GM23338 (cell line): ENCODE measurements around the gene SRMS. TPM values are rescaled to one million over a fixed set of nuclear protein-coding genes. Genes with fewer than 3 reads are reported as not detected.

ENCODE experiments used
- ATAC-seq: fragments of 200-7000 bp; cut with Tn5 transposase; 3 replicates; pipeline ENCODE4 v1.9.1; 2020
- DNase-seq: peaks from one replicate; pipeline ENCODE4 v3.0.0-alpha.2; 2015; ENCODE audit warnings: low spot score
- H2AFZ ChIP-seq: fragments of 200-600 bp; sonication (generic); 2 replicates; pipeline ENCODE4 v1.8.0; 2016; ENCODE audit warnings: antibody characterized with exemption, mild to moderate bottlenecking, moderate library complexity
- H3F3A ChIP-seq: fragments of 200-600 bp; sonication (generic); replicated peaks from 2 replicates; pipeline ENCODE4 v1.8.0; 2017; ENCODE audit warnings: antibody characterized with exemption, mixed run types, low read depth
- H3K27ac ChIP-seq: fragments of 200-600 bp; sonication (generic); 2 replicates; pipeline ENCODE4 v1.6.1; 2016; ENCODE audit warnings: low read depth
- H3K27me3 ChIP-seq: fragments of 200-600 bp; sonication (generic); 2 replicates; pipeline ENCODE4 v1.8.0; 2016; ENCODE audit warnings: mild to moderate bottlenecking, mixed run types, moderate library complexity; ENCODE audit not compliant: insufficient read depth
- H3K36me3 ChIP-seq: fragments of 200-600 bp; sonication (generic); 2 replicates; pipeline ENCODE4 v1.8.0; 2016; ENCODE audit warnings: mild to moderate bottlenecking; ENCODE audit not compliant: insufficient read depth
- H3K4me1 ChIP-seq: fragments of 200-600 bp; sonication (generic); 2 replicates; pipeline ENCODE4 v1.8.0; 2016; ENCODE audit warnings: mild to moderate bottlenecking, moderate library complexity; ENCODE audit not compliant: insufficient read depth
- H3K4me2 ChIP-seq: fragments of 200-600 bp; sonication (generic); 2 replicates; pipeline ENCODE4 v1.7.1; 2017; ENCODE audit warnings: mixed run types
- H3K4me3 ChIP-seq: fragments of 200-600 bp; sonication (generic); 2 replicates; pipeline ENCODE4 v1.6.1; 2016; ENCODE audit warnings: mixed run types
- H3K79me2 ChIP-seq: fragments of 200-600 bp; sonication (generic); replicated peaks from 2 replicates; pipeline ENCODE4 v1.8.0; 2017; ENCODE audit warnings: mild to moderate bottlenecking; ENCODE audit not compliant: insufficient read depth
- H3K9me2 ChIP-seq: fragments of 200-600 bp; sonication (generic); 2 replicates; pipeline ENCODE4 v1.8.0; 2017; ENCODE audit not compliant: insufficient read depth
- H4K20me1 ChIP-seq: fragments of 200-600 bp; sonication (generic); replicated peaks from 2 replicates; pipeline ENCODE4 v1.8.0; 2017; ENCODE audit warnings: mild to moderate bottlenecking; ENCODE audit not compliant: insufficient read depth
- H3K27ac Mint-ChIP-seq: 2 replicates; pipeline ENCODE4 v1.8.0; 2020; ENCODE audit warnings: inconsistent platforms, mild to moderate bottlenecking, moderate library complexity, mixed read lengths
- H3K27me3 Mint-ChIP-seq: 3 replicates; pipeline ENCODE4 v1.8.0; 2022; ENCODE audit warnings: low read depth, mild to moderate bottlenecking, moderate library complexity, mixed read lengths, inconsistent platforms; ENCODE audit not compliant: insufficient read depth, poor library complexity
- H3K36me3 Mint-ChIP-seq: 3 replicates; pipeline ENCODE4 v1.8.0; 2021; ENCODE audit warnings: low read depth, mild to moderate bottlenecking, inconsistent platforms, moderate library complexity, mixed read lengths
- H3K4me1 Mint-ChIP-seq: 3 replicates; pipeline ENCODE4 v1.8.0; 2020; ENCODE audit warnings: mild to moderate bottlenecking, inconsistent platforms, mixed read lengths
- H3K4me3 Mint-ChIP-seq: 3 replicates; pipeline ENCODE4 v1.8.0; 2021; ENCODE audit warnings: moderate library complexity, mild to moderate bottlenecking, inconsistent platforms, mixed read lengths
- H3K9me3 Mint-ChIP-seq: 3 replicates; pipeline ENCODE4 v1.8.0; 2020; ENCODE audit warnings: moderate library complexity, mild to moderate bottlenecking, inconsistent platforms, mixed read lengths
- CREB1 ChIP-seq: fragments of 250-450 bp; sonication (Bioruptor Pico); IDR thresholded peaks from 2 replicates; pipeline ENCODE4 v1.5.0; 2020; ENCODE audit warnings: low read depth, mild to moderate bottlenecking, moderate library complexity
- CTCF ChIP-seq, 2 experiments: fragments of 200-600 bp in 1 of 2; sonication (generic) in 1 of 2; conservative IDR thresholded peaks; 2 replicates each; pipeline versions ENCODE4 v1.5.1 to v1.6.1; 2016 to 2017; ENCODE audit warnings: antibody characterized with exemption in 2 of 2, low read depth in 2 of 2, mild to moderate bottlenecking in 2 of 2, moderate library complexity in 1 of 2
- ETS1 ChIP-seq: IDR thresholded peaks from 2 replicates; pipeline ENCODE4 v1.6.1; 2016; ENCODE audit warnings: antibody characterized with exemption
- EZH2 ChIP-seq: fragments of 200-600 bp; sonication (generic); IDR thresholded peaks from one replicate; pipeline ENCODE4 v1.8.0; 2017; ENCODE audit warnings: antibody characterized with exemption, mild to moderate bottlenecking, low read depth; ENCODE audit not compliant: unreplicated experiment
- JUNB ChIP-seq: IDR thresholded peaks from one replicate; pipeline ENCODE4 v1.6.1; 2016; ENCODE audit warnings: antibody characterized with exemption; ENCODE audit not compliant: unreplicated experiment
- NANOG ChIP-seq: IDR thresholded peaks from 2 replicates; pipeline ENCODE4 v1.6.1; 2016; ENCODE audit warnings: antibody characterized with exemption, borderline replicate concordance
- POLR2AphosphoS5 ChIP-seq: IDR thresholded peaks from 2 replicates; pipeline ENCODE4 v1.6.1; 2016; ENCODE audit warnings: antibody characterized with exemption, low read depth
- REST ChIP-seq: IDR thresholded peaks from one replicate; pipeline ENCODE4 v1.6.1; 2018; ENCODE audit warnings: antibody characterized with exemption; ENCODE audit not compliant: unreplicated experiment
- ZNF114 ChIP-seq: fragments of 250-450 bp; sonication (Bioruptor Pico); IDR thresholded peaks from 2 replicates; pipeline ENCODE4 v1.5.0; 2020; ENCODE audit warnings: mild to moderate bottlenecking, moderate library complexity
- ZNF331 ChIP-seq: fragments of 250-450 bp; sonication (Bioruptor Pico); IDR thresholded peaks from 2 replicates; pipeline ENCODE4 v1.5.0; 2020; ENCODE audit warnings: low read depth, mild to moderate bottlenecking, moderate library complexity
- polyA plus RNA-seq: library from polyadenylated mRNA; unstranded; fragments of >200 nt; fragmentation: Nextera tagmentation; extraction: Ambion mirVana; gene quantifications from 2 replicates; pipeline ENCODE4 v1.2.1, GENCODE V29; 2016
- total RNA-seq: library from RNA; depleted of rRNA; stranded (reverse); fragments of >200 nt; shearing (Covaris generic); gene quantifications from 2 replicates; pipeline ENCODE4 v1.2.3, GENCODE V29; 2014

The SRMS gene
- total and polyA plus RNA-seq, 2 experiments from 2014 or later = 0.23 to 0.59 TPM

GRCh38 chr20:63543733-63544132 lies 3.8 kb downstream of the SRMS start:
- H3K27ac Mint-ChIP-seq = no peak overlapping the region
- no peak for TF ChIP-seq CTCF (conservative IDR thresholded peaks at IDR 0.05; ENCODE audit: low read depth in 2 of 2)
- no peak for TF ChIP-seq JUNB
- no peak for TF ChIP-seq ETS1
- TF ChIP-seq EZH2 = no peak
- no peaks in the 10 kb centered on the region for H3F3A ChIP-seq
- no peaks in the 10 kb centered on the region for H4K20me1 ChIP-seq
- no peak for ATAC-seq
- no peaks in the 10 kb centered on the region; the same call in 2 of the 3 replicates for H3K9me3 Mint-ChIP-seq
- no peaks in the 10 kb centered on the region for H3K79me2 ChIP-seq
- peaks cover 13% of the 10 kb centered on the region for H3K27me3 Mint-ChIP-seq
- no peaks in the 10 kb centered on the region for H3K27me3 ChIP-seq
- no peak overlapping the region for H3K4me3 ChIP-seq
- H3K36me3 Mint-ChIP-seq = peaks cover 4% of the 10 kb centered on the region; the same call in 1 of the 3 replicates
- no peak overlapping the region for H3K27ac ChIP-seq
- no peaks in the 10 kb centered on the region for H3K36me3 ChIP-seq
- no peak overlapping the region for H2AFZ ChIP-seq
- H3K4me1 ChIP-seq = 0 out of 2 replicates have a peak, but pooled peaks cover 5% of the 10 kb centered on the region
- H3K9me2 ChIP-seq = no peaks in the 10 kb centered on the region
- no peak overlapping the region; the same call in 2 of the 3 replicates for H3K4me3 Mint-ChIP-seq
- H3K4me2 ChIP-seq = no peak overlapping the region
- H3K4me1 Mint-ChIP-seq = peaks cover 8% of the 10 kb centered on the region; the same call in 2 of the 3 replicates
- no peak for DNase-seq

- Histone ChIP-seq H4K20me1 (no peaks in the 10 kb centered on the region), H3K79me2 (no peaks in the 10 kb centered on the region), H3K4me1 (0 out of 2 replicates have a peak, but pooled peaks cover 4% of the 10 kb centered on the region), H3K9me2 (no peaks in the 10 kb centered on the region), H3K36me3 (no peaks in the 10 kb centered on the region), H3K27ac (no peak overlapping the region), H3F3A (no peaks in the 10 kb centered on the region), H3K4me3 (no peak overlapping the region), H2AFZ (no peak overlapping the region), H3K27me3 (no peaks in the 10 kb centered on the region), H3K4me2 (no peak overlapping the region)
- Mint-ChIP-seq H3K27me3 (peaks cover 9% of the 10 kb centered on the region), H3K27ac (no peak overlapping the region), H3K36me3 (peaks cover 4% of the 10 kb centered on the region; the same call in 1 of the 3 replicates), H3K9me3 (no peaks in the 10 kb centered on the region; the same call in 2 of the 3 replicates), H3K4me3 (no peak overlapping the region), H3K4me1 (peaks cover 6% of the 10 kb centered on the region; the same call in 1 of the 3 replicates)
- no peak for ATAC-seq
- DNase-seq = no peak
- TF ChIP-seq POLR2AphosphoS5 (no peak), ZNF114 (CRISPR knock-in tag) (no peak), CREB1 (CRISPR knock-in tag) (no peak), NANOG (no peak), JUNB (no peak), ZNF331 (CRISPR knock-in tag) (no peak), EZH2 (no peak), REST (no peak)
These were observed 4.4 kb downstream of the SRMS start for GRCh38 chr20:63543131-63543530.
